HG02870 (cell line): ENCODE measurements around the gene ENKD1.
A peak's percentile ranks its signal among the peaks of the same experiment; 100 is the strongest.
"Not testable (repeated sequence)": the region's sequence is repeated elsewhere in the genome, so short reads cannot be mapped to it uniquely, and the experiment has no call there.

ENCODE experiments used
- ATAC-seq: cut with Tn5 transposase; IDR thresholded peaks from one replicate; pipeline ENCODE4 v1.9.1; 2021; ENCODE audit warnings: mild to moderate bottlenecking, moderate library complexity; ENCODE audit not compliant: unreplicated experiment

Gene ENKD1, protein sequence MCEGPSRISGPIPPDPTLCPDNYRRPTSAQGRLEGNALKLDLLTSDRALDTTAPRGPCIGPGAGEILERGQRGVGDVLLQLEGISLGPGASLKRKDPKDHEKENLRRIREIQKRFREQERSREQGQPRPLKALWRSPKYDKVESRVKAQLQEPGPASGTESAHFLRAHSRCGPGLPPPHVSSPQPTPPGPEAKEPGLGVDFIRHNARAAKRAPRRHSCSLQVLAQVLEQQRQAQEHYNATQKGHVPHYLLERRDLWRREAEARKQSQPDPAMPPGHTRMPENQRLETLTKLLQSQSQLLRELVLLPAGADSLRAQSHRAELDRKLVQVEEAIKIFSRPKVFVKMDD

DNA sequence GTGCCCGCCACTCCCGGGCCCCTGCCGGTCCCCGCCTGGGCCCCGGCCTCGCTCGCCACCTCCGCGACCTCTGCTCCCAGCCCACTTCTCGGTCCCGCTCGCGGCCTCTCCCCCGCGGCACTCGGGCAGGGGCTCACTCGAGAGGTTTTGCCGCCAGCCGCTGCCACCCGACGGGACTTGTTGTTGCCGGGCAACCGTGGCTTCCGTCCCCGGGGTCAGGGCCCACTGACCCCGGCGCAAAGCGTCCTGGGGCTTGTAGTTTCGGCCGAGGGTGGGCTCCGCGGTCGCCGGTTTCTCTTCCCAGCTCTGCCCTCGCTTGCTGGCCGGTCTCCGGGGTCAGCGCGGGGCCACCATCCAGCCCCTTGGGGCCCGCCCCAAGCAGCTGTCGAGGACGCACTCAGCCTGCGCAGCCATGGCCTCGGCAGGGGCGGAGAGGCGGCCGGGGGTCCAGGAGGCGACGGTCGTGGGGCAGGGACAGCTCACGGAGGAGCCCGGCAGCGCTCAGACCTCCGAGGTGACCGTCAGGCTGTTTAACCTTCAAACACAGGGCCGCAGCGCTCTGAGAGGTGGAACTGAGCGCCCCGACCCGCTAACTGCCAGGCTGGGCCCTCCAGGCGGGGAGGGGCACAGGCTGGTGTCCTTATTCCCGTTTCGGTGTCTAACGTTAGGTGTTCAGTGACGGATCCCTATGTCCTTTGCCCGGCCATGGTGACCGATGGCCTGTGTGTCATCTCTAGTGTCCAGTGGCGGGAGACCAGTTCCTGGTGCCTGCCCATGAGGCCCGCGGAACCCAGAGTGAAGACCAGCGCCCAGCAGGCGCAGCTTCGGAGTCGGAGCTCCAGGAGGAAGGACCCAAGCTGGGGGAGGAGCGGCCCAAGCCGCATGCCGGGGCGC, at the start of gene ENKD1, which contains the start of gene C16orf86:
Gene ENKD1 (minus strand): TSS at position 192 of the 894 bp plus-strand sequence. CDS start 308 bp downstream, outside the sequence.
Gene C16orf86 (plus strand): TSS at position 256 of the 894 bp plus-strand sequence. CDS start 157 bp downstream, at position 413.
- peak; percentile 56 for ATAC-seq

DNA sequence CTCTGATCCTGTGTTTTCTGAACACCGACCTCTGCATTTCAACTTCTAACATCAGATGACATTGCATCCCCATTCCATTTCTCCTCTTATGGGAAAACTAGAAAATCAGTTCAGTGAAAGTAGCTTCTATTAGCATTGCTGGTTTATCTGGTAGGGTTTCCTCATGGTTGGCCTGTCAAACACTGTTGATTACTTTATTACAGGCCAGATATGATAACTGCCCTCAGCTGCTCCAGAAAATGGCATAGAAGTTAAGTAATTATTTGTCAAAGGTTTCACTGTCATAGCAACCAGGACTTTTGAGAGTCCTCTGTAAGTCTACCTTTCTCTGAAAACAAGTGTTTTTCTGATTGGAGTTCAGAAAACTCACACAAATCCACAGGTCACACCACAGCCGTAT, 49.5 kb upstream of the ENKD1 start:
- ATAC-seq: no peak

DNA sequence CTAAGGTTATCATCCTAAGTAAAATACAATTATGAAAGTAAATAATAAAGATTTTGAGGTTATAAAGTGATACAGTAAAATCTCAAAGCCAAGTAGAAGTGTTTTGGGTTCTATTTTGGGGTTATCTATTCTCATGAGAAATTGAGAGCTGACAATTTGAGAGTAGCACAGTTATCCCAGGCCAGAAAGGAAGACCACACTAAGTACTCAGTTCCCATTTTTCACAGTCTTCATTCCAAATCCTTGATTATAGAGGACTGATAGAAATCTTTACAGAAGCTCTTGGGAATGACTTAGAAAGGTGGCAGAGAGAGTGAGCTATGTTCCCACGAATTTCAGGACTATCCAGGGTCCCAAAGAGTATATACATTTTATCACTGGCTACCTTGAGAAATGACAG, 48.0 kb upstream of the ENKD1 start:
- no peak for ATAC-seq

DNA sequence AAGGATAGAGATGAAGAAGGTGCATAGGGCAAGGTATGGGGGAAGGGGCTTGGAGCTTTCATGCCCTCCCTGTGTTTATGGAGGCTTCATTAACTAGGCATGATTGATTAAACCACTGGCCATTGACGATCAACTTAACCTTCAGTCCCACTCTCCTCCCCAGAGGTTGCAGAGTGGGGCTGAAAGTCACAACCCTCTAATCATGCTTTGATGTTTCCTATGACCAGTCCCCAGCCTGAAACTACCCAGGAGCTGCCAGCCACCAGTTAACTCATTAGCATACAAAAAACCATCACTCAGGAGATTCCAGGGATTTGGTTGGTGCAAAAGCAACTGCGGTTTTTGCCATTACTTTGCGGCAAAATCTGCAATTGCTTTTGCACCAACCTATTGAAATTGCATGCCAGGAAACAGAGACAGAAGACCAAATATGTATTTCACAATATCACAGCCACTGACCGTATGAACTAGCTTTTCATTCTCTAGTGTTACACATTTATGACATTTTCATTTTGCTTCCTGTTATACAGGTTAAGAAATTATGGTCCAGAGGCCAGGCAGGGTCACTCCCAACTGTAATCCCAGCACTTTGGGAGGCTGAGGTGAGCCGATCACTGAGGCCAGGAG, 47.2 kb upstream of the ENKD1 start:
- ATAC-seq: no peak

DNA sequence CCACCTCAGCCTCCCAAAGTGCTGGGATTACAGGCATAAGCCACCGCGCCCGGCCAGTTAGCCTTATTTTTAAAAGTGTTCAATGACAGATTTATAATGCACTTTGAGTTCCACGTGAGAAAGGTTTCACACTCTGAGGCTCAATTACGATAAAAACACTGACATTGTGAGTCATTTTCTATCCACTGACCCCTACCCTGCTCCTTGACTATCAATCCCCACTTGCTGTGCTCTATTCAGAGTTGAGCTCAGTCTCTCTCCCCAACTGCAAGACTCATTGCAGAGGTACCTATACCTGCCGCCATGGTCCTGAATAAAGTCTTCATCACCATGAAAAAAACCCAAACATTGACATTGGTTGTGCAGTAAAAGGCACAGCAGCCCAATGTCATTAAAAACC, 44.1 kb upstream of the ENKD1 start:
- ATAC-seq: no peak

DNA sequence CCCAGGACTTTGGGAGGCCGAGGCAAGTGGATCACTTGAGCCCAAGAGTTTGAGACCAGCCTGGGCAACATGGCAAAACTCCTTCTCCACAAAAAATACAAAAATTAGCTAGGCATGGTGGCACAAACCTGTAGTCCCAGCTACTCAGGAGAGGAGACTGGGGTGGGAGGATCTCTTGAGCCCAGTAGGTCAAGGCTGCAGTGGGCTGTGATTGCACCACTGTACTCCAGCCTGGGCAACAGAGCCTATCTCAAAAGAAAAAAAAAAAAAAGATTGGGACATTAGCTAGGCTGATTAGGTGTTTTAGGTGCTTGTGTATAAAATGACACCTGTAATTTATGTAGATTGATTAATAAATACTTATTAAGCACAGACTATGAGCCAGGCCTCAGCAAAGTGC, 42.5 kb upstream of the ENKD1 start:
- no peak for ATAC-seq

DNA sequence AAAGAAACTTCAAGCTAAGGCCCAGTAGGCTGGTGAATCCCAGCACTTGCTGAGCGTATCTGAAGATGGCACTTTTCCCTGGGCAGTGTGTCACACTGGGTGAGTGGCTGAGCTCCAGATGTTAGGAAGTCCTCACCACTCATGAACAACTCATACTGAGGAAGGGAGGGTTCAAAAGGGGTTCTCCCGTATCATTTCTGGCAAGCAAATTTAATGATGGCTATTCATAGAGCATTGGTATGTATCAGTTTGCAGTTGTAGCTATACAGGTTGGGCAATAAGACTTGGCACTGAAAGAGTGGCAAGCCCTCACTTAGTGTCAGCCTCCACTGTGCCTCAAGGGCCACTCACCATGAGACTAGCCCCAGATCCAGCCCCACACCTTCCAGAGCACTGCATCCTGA, 41.8 kb upstream of the ENKD1 start:
- ATAC-seq: no peak

DNA sequence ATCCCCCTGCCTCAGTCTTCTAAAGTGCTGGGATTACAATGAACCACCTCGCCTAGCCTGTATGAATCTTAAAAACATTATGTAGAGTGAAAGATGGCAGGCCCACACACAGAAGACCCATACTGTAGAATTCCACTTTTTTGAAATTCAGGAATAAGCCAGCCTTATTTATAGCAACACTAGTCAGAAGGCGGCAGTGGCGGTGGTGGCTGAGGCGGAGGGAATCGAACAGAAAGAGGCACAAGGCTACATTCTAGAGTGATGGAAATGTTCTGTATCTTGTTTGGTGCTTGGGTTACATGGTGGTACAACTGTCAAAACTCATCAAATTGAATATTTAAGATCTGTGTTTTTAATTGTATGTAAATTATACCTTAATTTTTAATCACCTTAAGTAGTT, 41.2 kb upstream of the ENKD1 start:
- no peak for ATAC-seq

DNA sequence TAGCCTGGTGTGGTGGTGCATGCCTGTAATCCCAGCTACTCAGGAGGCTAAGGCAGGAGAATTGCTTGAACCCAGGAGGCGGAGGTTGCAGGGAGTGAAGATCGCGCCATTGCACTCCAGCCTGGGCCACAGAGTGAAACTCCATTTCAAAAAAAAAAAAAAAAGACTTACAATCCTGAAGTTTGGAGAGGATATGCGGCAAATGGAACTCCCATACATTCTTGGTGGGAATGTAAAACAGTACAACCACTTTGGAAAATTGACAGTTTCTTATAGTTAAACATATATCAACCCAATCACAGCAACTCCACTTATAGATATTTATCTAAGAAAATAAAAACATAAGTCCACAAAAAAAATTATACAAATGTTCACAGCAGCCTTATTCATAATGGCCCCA, 40.7 kb upstream of the ENKD1 start:
- ATAC-seq: no peak

DNA sequence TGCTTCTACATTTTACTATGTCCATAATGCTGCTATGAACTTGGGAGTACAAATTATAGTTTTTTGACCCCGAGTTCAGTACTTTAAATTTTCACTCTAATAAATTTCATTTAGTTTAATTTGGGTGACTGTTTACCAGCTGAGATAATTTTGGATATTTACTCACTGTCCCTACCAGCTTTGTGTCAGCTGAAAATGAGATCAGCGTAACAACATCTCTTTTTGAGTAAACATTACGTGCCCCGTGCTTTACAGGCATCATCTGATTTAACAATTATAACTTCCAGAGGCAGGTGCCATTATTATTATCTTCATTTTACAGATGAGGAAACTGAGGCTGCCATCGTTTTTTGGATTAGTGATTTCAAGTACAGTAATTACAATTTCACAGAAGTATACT, 37.6 kb upstream of the ENKD1 start:
- ATAC-seq: no peak

DNA sequence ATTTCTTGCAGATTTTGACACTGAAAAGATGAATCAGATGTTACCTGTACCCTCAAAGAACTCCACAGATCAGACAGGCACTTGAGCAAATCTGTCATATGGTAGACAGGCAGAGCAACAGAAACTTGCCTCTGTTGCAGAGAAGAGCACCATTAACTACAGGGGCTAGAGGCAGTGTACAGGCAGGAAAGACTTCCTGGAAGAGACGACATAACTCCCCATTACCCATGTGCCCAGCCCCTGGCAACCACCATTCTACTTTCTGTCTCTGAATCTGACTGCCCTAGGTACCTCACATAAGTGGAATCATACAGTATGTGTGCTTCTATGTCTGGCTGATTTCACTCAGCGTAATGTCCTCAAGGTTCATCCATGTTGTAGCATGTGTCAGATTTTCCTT, 37.1 kb upstream of the ENKD1 start:
- ATAC-seq: no peak

DNA sequence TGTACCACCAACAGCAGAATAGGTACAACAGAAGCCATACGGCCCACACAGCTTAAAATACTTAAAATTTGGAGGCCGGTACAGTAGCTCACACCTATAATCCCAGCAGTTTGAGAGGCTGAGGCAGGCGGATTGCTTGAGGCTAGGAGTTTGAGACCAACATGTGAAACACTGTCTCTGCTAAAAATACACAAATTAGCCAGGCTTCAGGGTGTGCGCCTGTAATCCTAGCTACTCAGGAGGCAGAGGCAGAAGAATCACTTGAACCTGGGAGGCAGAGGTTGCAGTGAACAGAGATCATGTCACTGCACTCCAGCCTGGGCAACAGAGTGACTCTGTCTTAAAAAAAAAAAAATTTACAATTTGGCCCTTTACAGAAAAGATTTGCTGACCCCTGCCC, 35.6 kb upstream of the ENKD1 start:
- no peak for ATAC-seq

DNA sequence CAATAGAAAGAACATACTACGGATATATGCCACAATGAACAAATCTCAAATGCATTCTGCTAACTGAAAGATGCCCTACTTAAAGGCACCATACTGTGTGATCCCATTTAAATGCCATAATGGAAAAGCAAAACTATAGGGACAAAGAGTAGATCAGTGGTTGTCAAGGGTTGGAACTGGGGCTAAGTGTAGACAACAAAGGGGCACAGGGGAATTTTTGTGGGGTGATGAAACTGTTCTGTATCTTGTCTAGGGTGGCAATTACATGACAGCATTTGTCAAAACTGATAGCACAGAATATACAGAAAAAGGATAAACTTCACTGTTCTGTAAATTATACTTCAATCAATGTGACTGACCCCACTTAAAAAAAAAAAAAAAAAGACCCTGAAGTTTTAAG, 34.9 kb upstream of the ENKD1 start:
- ATAC-seq: no peak

DNA sequence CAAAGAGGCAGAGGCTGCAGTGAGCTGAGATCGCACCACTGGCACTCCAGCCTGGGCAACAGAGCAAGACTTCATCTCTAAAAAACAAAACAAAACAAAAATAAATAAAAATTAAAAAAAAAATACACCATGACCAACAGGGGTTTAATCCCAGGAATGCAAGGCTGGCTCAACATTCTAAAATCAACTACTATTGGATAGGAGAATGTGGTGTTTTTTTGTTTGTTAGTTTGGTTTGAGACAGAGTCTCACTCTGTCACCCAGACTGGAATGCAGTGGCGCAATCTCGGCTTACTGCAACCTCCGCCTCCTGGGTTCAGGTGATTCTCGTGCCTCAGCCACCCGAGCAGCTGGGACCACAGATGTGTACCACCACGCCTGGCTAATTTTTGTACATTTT, 32.7 kb upstream of the ENKD1 start:
- ATAC-seq: no peak

DNA sequence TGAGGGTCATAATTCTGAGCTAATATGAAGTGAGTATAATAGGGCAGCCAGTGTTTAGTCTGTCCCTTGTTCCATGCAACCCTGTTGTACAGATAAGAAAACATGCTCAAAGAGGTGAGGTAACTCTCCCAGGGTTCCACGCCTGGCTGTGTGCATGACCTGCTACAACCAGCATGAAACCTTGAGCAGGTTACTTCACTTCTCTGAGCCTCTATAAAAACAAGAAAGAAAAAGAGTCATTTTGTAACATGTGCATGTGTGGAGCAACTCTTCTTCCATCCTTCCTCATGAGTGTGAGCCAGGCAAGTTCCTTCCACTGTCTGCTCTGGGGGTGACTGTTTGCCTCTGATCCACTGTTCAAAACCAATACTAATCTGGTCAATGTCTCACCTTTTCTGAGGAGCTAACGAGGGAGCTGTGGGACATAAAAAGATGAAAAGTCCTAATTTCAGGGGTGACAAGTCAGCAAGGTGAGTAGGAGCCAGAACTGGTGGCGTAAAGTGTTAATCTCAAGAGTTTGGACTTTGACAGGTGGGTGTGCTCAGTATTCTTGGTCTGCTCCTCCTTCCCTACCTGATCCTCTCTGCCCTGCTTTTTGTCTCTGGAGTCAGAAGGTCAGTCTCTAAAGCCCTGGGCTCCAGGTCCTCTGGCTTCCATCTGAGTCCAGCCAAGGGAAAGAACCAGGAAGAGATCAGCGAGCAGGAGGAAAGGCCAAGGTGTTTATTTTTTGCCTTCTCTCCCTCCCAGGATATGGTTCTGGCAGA, 31.1 kb upstream of the ENKD1 start:
- no peak for ATAC-seq

DNA sequence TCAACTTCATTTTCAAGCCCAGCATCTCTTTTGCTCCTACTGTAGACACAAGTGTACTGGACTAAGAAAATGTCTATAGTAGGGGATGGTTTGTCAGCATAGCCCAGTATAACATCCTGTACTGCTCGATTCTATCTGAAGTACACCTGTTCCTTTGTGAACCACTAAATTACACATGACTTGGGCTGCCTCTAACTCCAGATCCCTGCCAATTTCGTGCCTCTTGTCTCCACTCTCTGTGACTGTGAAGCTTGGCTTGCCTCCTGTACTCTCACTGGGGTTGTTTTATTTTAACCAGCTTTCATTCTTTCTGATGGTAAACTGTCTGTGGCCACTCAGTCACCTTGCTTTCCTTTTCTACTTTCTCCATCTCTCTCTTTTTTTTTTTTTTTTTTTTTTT, 28.1 kb upstream of the ENKD1 start:
- ATAC-seq: no peak

DNA sequence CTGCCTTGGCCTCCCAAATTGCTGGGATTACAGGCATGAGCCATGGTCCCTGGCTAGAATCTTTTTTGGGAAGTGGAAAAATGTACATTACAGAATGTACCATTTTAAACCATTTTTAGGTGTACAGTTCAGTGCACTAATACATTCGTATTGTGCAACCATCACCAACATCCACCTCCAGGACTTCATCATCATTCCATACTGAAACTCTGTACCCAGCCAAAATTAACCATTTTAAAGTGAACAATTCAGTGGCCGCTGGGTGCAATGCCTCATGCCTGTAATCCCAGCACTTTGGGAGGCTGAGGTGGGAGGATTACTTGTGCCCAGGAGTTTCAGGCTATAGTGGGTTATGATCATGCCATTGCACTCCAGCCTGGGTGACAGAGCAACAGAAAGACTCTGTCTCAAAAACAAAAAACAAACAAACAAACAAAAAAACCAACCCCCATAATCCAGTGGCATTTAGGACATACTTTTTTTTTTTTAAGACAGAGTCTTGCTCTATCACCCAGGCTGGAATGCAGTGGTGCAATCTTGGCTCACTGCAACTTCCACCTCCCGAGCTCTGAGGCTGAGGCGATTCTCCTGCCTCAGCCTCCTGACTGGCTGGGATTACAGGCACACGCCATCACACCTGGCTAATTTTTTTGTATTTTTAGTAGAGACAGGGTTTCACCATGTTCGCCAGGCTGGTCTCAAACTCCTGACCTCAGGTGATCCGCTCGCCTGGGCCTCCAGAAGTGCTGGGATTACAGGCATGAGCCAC, 27.2 kb upstream of the ENKD1 start:
- not testable (repeated sequence) for ATAC-seq

DNA sequence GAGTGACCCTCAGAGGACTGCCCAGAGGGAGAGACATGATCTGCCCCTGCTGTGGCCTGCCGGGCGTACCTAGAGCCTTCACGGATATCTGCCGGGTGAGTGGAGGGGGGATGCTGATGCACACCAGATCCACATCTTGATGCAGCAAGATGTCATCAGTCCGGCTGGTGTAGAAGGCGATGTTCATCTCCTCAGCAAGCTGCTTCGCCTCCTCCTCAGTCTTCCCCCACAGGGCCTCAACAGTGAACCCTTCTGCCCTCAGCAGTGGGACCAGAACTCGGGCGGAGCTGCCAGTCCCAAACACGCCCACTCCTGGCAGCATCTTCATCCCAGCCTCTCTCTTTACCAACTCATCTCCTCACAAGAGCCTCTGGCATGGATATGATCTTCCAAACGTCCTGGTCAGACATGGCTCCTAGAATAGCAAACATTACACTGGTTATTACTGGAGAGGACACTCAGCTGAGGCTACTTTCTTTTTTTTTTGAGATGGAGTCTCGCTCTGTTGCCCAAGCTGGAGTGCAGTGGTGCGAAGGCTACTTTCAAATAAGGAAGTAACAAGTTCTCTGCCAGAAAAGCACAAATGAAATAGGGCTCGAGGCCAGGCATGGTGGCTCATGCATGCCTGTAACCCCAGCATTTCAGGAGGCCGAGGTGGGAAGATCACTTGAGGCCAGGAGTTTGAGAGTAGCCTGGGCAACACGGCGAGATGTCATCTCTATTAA, 19.0 kb upstream of the ENKD1 start:
- no peak for ATAC-seq

DNA sequence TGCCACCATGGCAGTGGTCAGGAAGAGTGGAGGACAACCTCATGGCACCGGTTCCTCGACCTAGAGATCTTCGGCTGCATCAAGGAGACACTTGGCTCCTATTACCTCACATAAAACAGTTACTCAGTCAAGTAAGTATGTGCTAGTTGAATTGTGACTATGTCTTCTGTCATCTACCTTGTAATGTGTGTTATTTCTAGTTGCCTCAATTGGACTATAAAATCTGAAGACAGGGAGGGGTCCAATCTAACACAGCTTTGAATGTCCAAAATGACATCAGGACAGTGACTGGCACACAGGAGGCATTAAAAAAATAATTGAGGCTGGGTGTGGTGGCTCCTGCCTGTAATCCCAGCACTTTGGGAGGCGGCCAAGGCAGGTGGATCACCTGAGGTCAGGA, 17.2 kb upstream of the ENKD1 start:
- no peak for ATAC-seq
